HL-60 (cell line): ENCODE results near the gene UNC5C.

Experiments
- DNase-seq, 2 experiments: peaks; one replicate each; pipeline ENCODE4 v3.0.0-alpha.2; 2010 to 2020; ENCODE audit warnings: low read depth in 1 of 2, low spot score in 1 of 2
- H3K27ac ChIP-seq: fragments of 250-450 bp; sonication (Bioruptor Pico); replicated peaks from 2 replicates; pipeline ENCODE4 v1.5.1; 2020; ENCODE audit warnings: mild to moderate bottlenecking, moderate library complexity
- H3K27me3 ChIP-seq: fragments of 250-450 bp; sonication (Bioruptor Pico); 2 replicates; pipeline ENCODE4 v1.5.1; 2021; ENCODE audit warnings: mild to moderate bottlenecking, moderate library complexity; ENCODE audit not compliant: insufficient read depth, poor library complexity, severe bottlenecking
- H3K4me3 ChIP-seq: replicated peaks from 2 replicates; pipeline ENCODE4 v1.5.1; 2011; ENCODE audit warnings: mild to moderate bottlenecking, control low read depth, low read length; ENCODE audit not compliant: insufficient read depth
- CTCF ChIP-seq: IDR thresholded peaks from one replicate; pipeline ENCODE4 v1.5.1; 2011; ENCODE audit warnings: low read length, control low read depth, inconsistent platforms; ENCODE audit not compliant: insufficient read depth
- GABPA ChIP-seq: IDR thresholded peaks from 2 replicates; pipeline ENCODE4 v1.6.1; 2012; ENCODE audit warnings: low read depth
- POLR2AphosphoS5 ChIP-seq: IDR thresholded peaks from 2 replicates; pipeline ENCODE4 v1.6.1; 2012; ENCODE audit warnings: low read depth
- REST ChIP-seq: IDR thresholded peaks from 2 replicates; pipeline ENCODE4 v1.6.1; 2012; ENCODE audit warnings: low read depth; ENCODE audit not compliant: insufficient replicate concordance
- SPI1 ChIP-seq: IDR thresholded peaks from 2 replicates; pipeline ENCODE4 v1.6.1; 2012; ENCODE audit warnings: low read depth, mild to moderate bottlenecking, borderline replicate concordance

The UNC5C gene

GRCh38 chr4:95183656-95184408 lies 364.9 kb downstream of the UNC5C start:
- Histone ChIP-seq H3K27ac (no peak overlapping the region), H3K4me3 (no peak overlapping the region), H3K27me3 (no peaks in the 10 kb centered on the region)
- no peak for DNase-seq
- no peak for TF ChIP-seq REST
- TF ChIP-seq POLR2AphosphoS5: no peak

GRCh38 chr4:95181996-95182306 lies 366.8 kb downstream of the UNC5C start:
- H3K27ac ChIP-seq: no peak overlapping the region
- DNase-seq: no peak

GRCh38 chr4:95181243-95181995 lies 367.4 kb downstream of the UNC5C start:
- Histone ChIP-seq H3K4me3 (no peak overlapping the region), H3K27ac (no peak overlapping the region), H3K27me3 (no peaks in the 10 kb centered on the region)
- TF ChIP-seq SPI1 (no peak), GABPA (no peak), CTCF (no peak), REST (no peak), POLR2AphosphoS5 (no peak)
- no peak for DNase-seq

More at GRCh38 chr4:95181996-95182306, 366.8 kb downstream of the UNC5C start:
- Histone ChIP-seq H3K4me3 (no peak overlapping the region), H3K27me3 (no peaks in the 10 kb centered on the region)
- TF ChIP-seq SPI1 (peak; percentile 73), CTCF (no peak), GABPA (no peak), REST (no peak), POLR2AphosphoS5 (no peak)
